Uterus (tissue), 4 donors: ENCODE results near the gene RAB4B. TPM values are rescaled to one million over a fixed set of nuclear protein-coding genes. Genes with fewer than 3 reads are reported as not detected.
"Not testable (repeated sequence)": the region's sequence is repeated elsewhere in the genome, so short reads cannot be mapped to it uniquely, and the experiment has no call there.

Experiments used
- DNase-seq, 2 donors: peaks; one replicate each; pipeline ENCODE4 v3.0.0-alpha.2; 2019 to 2020
- H3K27ac ChIP-seq, 2 donors: fragments of 200-600 bp; sonication (generic); 1 replicate in 1 of 2; 2 replicates in 1 of 2; pipeline ENCODE4 v1.5.1; 2016 to 2018
- H3K27me3 ChIP-seq, 2 donors: fragments of 200-600 bp; sonication (generic); one replicate each; pipeline ENCODE4 v1.5.1; 2018 to 2019; ENCODE audit warnings: control low read depth in 1 of 2
- H3K36me3 ChIP-seq, 2 donors: fragments of 200-600 bp; sonication (generic); one replicate each; pipeline ENCODE4 v1.5.1; 2019; ENCODE audit warnings: control low read depth in 1 of 2
- H3K4me1 ChIP-seq, 2 donors: fragments of 200-600 bp; sonication (generic); one replicate each; pipeline ENCODE4 v1.5.1; 2018 to 2019; ENCODE audit warnings: control low read depth in 1 of 2
- H3K4me3 ChIP-seq, 2 donors: fragments of 200-600 bp; sonication (generic); 1 replicate in 1 of 2; 2 replicates in 1 of 2; pipeline ENCODE4 v1.5.1; 2018 to 2019; ENCODE audit warnings: mild to moderate bottlenecking in 1 of 2
- H3K9me3 ChIP-seq, 2 donors: fragments of 200-600 bp; sonication (generic); one replicate each; pipeline ENCODE4 v1.5.1; 2019; ENCODE audit warnings: control low read depth in 1 of 2
- CTCF ChIP-seq, 4 experiments: fragments of 200-600 bp in 2 of 4; fragments of 450-650 bp in 2 of 4; sonication (generic) in 2 of 4; IDR thresholded peaks; one replicate each; pipeline ENCODE4 v1.5.1; 2016 to 2019; ENCODE audit warnings: antibody characterized with exemption in 4 of 4, mild to moderate bottlenecking in 2 of 4, moderate library complexity in 1 of 4
- POLR2A ChIP-seq, 2 donors: fragments of 450-650 bp; IDR thresholded peaks; one replicate each; pipeline ENCODE4 v1.6.1; 2016; ENCODE audit warnings: antibody characterized with exemption in 2 of 2, mild to moderate bottlenecking in 1 of 2, moderate library complexity in 1 of 2
- intact Hi-C: fragments of 100-400 bp; cut with DNase I; formaldehyde crosslinking; loops from one replicate; pipeline ENCODE4 v1.15.1; 2023; ENCODE audit warnings: low total_unique reads
- total RNA-seq, 4 donors: library from RNA; depleted of rRNA in 3 of 4; stranded (reverse); fragments of >200 nt in 3 of 4; gene quantifications; one replicate each; pipeline versions ENCODE4 v1.1.0 to v1.2.4, GENCODE V29; 2014 to 2023
- donor health status: DM: yes; HTN: yes; CAD: no.

RAB4B gene
- total RNA-seq, 4 donors from 2014 or later = 7.4 to 26.3 (median 18.1) TPM

- Histone ChIP-seq H3K9me3 (no peaks in the 10 kb centered on the region), H3K27me3 (no peaks in the 10 kb centered on the region), H3K4me3 (no peak overlapping the region), H3K27ac (no peak overlapping the region), H3K4me1 (no peaks in the 10 kb centered on the region), H3K36me3 (no peaks in the 10 kb centered on the region)
- intact Hi-C loops = no loop called here
- no peak for DNase-seq
- no peak for TF ChIP-seq CTCF (IDR thresholded peaks at IDR 0.05)
- no peak for TF ChIP-seq POLR2A (IDR thresholded peaks at IDR 0.05)
Measured at GRCh38 chr19:40768869-40769268, 9.2 kb upstream of the RAB4B start.

- H3K36me3 ChIP-seq, intact Hi-C loops, H3K4me3 ChIP-seq, H3K27me3 ChIP-seq, DNase-seq, H3K27ac ChIP-seq, H3K4me1 ChIP-seq, H3K9me3 ChIP-seq: not testable (repeated sequence)
Measured at GRCh38 chr19:40771101-40771862, 6.8 kb upstream of the RAB4B start.

- Histone ChIP-seq H3K27me3 (no peaks in the 10 kb centered on the region), H3K4me3 (no peak within 1 kb of the TSS), H3K9me3 (no peaks in the 10 kb centered on the region), H3K27ac (no peak within 1 kb of the TSS), H3K4me1 (peaks cover 0 to 7% of the 10 kb centered on the region in 2 donors), H3K36me3 (no peaks in the 10 kb centered on the region)
- intact Hi-C loops = no loop called here
- no peak for TF ChIP-seq POLR2A (IDR thresholded peaks at IDR 0.05)
- no peak for TF ChIP-seq CTCF (IDR thresholded peaks at IDR 0.05)
- no peak for DNase-seq
Measured at GRCh38 chr19:40774916-40775631, 3.0 kb upstream of the RAB4B start, which contains the start of gene MIA. TSS of gene MIA (plus strand) at chr19:40775521. CDS start at chr19:40775543, 22 bp downstream.

- no peaks in the 10 kb centered on the region for H3K9me3 ChIP-seq
- no peaks in the 10 kb centered on the region for H3K27me3 ChIP-seq
- intact Hi-C loops = no loop called here
- no peak for DNase-seq
- no peak overlapping the region for H3K27ac ChIP-seq
- H3K36me3 ChIP-seq = no peaks in the 10 kb centered on the region
- H3K4me3 ChIP-seq = no peak overlapping the region
- peaks cover 0 to 7% of the 10 kb centered on the region in 2 donors for H3K4me1 ChIP-seq
- TF ChIP-seq POLR2A (IDR thresholded peaks at IDR 0.05) = no peak
- TF ChIP-seq CTCF (IDR thresholded peaks at IDR 0.05) = no peak
Measured at GRCh38 chr19:40775632-40776022, 2.4 kb upstream of the RAB4B start.

GRCh38 chr19:40776364-40776763 lies 1.7 kb upstream of the RAB4B start:
- Histone ChIP-seq H3K27me3 (no peaks in the 10 kb centered on the region), H3K36me3 (no peaks in the 10 kb centered on the region), H3K9me3 (no peaks in the 10 kb centered on the region), H3K4me3 (no peak overlapping the region), H3K27ac (peak overlapping the region; percentile 96 to 98), H3K4me1 (peaks cover 0 to 7% of the 10 kb centered on the region in 2 donors)
- TF ChIP-seq POLR2A (IDR thresholded peaks at IDR 0.05) (no peak), CTCF (IDR thresholded peaks at IDR 0.05) (no peak)
- no peak for DNase-seq
- intact Hi-C loops = no loop called here
